Astrocyte (in vitro differentiated cells and primary cell): ENCODE data around the gene ZNF212. TPM values are rescaled to one million over a fixed set of nuclear protein-coding genes. Genes with fewer than 3 reads are reported as not detected.

Experiments used
- DNase-seq: peaks from one replicate; pipeline ENCODE4 v3.0.0-alpha.2; 2010; ENCODE audit warnings: low read depth
- FAIRE-seq: peaks from 2 replicates; lab custom pipeline; 2011; peaks lifted over from hg19 to GRCh38; lab: Jason Lieb, UNC
- H2AFZ ChIP-seq: 2 replicates; pipeline ENCODE4 v1.6.0; 2012; ENCODE audit warnings: low read depth, low read length, inconsistent platforms
- H3K27ac ChIP-seq: 2 replicates; pipeline ENCODE4 v1.5.1; 2011; ENCODE audit warnings: low read depth, low read length, inconsistent platforms
- H3K27me3 ChIP-seq: 2 replicates; pipeline ENCODE4 v1.6.0; 2011; ENCODE audit warnings: low read length, inconsistent platforms; ENCODE audit not compliant: insufficient read depth
- H3K36me3 ChIP-seq: 2 replicates; pipeline ENCODE4 v1.5.1; 2011; ENCODE audit warnings: low read length, inconsistent platforms; ENCODE audit not compliant: insufficient read depth
- H3K4me1 ChIP-seq: 2 replicates; pipeline ENCODE4 v1.5.1; 2011; ENCODE audit warnings: low read length, inconsistent platforms; ENCODE audit not compliant: insufficient read depth
- H3K4me2 ChIP-seq: 2 replicates; pipeline ENCODE4 v1.6.0; 2012; ENCODE audit warnings: low read length, inconsistent platforms
- H3K4me3 ChIP-seq: 2 replicates; pipeline ENCODE4 v1.5.1; 2011; ENCODE audit warnings: low read depth, mild to moderate bottlenecking, low read length, inconsistent platforms; ENCODE audit not compliant: insufficient read depth
- H3K79me2 ChIP-seq: 2 replicates; pipeline ENCODE4 v1.6.0; 2012; ENCODE audit warnings: mild to moderate bottlenecking, low read length, inconsistent platforms; ENCODE audit not compliant: insufficient read depth
- H3K9ac ChIP-seq: 2 replicates; pipeline ENCODE4 v1.6.0; 2012; ENCODE audit warnings: mild to moderate bottlenecking, low read length, inconsistent platforms
- H3K9me3 ChIP-seq: 2 replicates; pipeline ENCODE4 v1.5.1; 2012; ENCODE audit warnings: low read depth, mild to moderate bottlenecking, low read length, inconsistent platforms; ENCODE audit not compliant: insufficient read depth
- H4K20me1 ChIP-seq: 2 replicates; pipeline ENCODE4 v1.6.0; 2012; ENCODE audit warnings: low read length, inconsistent platforms; ENCODE audit not compliant: insufficient read depth
- H3K27ac Mint-ChIP-seq: one replicate; pipeline ENCODE4 v1.8.0; 2021; ENCODE audit warnings: mild to moderate bottlenecking, mixed read lengths; ENCODE audit not compliant: unreplicated experiment
- H3K27me3 Mint-ChIP-seq: one replicate; pipeline ENCODE4 v1.8.0; 2021; ENCODE audit warnings: low read depth, mixed read lengths; ENCODE audit not compliant: unreplicated experiment
- H3K36me3 Mint-ChIP-seq: one replicate; pipeline ENCODE4 v1.8.0; 2021; ENCODE audit warnings: low read depth, mixed read lengths; ENCODE audit not compliant: unreplicated experiment
- H3K4me1 Mint-ChIP-seq: one replicate; pipeline ENCODE4 v1.8.0; 2021; ENCODE audit warnings: low read depth, mixed read lengths; ENCODE audit not compliant: unreplicated experiment
- H3K4me3 Mint-ChIP-seq: one replicate; pipeline ENCODE4 v1.8.0; 2021; ENCODE audit warnings: mild to moderate bottlenecking, moderate library complexity, mixed read lengths; ENCODE audit not compliant: unreplicated experiment
- H3K9me3 Mint-ChIP-seq: one replicate; pipeline ENCODE4 v1.8.0; 2021; ENCODE audit warnings: mild to moderate bottlenecking, mixed read lengths; ENCODE audit not compliant: unreplicated experiment
- EZH2 ChIP-seq: IDR thresholded peaks from 2 replicates; pipeline ENCODE4 v1.6.1; 2012; ENCODE audit warnings: mild to moderate bottlenecking, low read length, inconsistent platforms; ENCODE audit not compliant: insufficient read depth
- total RNA-seq: library from RNA; stranded (reverse); gene quantifications from 2 replicates; pipeline ENCODE4 v1.2.1, GENCODE V29; 2021
- TF ChIP-seq, protein P1 (sequence below): IDR thresholded peaks from 2 replicates; pipeline ENCODE4 v1.5.1; 2011; ENCODE audit warnings: low read depth, mild to moderate bottlenecking, inconsistent platforms, low read length, moderate library complexity; ENCODE audit not compliant: insufficient read depth

Gene ZNF212
- total RNA-seq, 1 donor from 2014 or later = 8.2 TPM

DNA sequence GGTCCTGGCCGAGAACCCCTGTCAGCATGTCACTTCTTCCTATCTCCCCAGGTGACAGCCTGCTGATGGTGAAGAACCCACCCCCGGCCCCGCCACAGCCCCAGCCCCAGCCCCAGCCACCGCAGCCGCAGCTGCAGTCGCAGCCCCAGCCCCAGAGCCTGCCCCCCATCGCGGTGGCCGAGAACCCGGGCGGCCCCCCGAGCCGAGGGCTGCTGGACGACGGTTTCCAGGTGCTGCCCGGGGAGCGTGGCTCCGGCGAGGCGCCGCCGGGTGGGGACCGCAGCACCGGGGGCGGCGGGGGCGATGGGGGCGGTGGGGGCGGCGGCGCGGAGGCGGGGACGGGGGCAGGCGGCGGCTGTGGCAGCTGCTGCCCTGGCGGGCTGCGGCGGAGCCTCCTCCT, 15.7 kb upstream of the ZNF212 start:
- H3K27ac Mint-ChIP-seq = no peak overlapping the region
- H3K4me2 ChIP-seq = no peak overlapping the region
- no peak for DNase-seq
- no peak for TF ChIP-seq EZH2
- TF ChIP-seq, protein P1, sequence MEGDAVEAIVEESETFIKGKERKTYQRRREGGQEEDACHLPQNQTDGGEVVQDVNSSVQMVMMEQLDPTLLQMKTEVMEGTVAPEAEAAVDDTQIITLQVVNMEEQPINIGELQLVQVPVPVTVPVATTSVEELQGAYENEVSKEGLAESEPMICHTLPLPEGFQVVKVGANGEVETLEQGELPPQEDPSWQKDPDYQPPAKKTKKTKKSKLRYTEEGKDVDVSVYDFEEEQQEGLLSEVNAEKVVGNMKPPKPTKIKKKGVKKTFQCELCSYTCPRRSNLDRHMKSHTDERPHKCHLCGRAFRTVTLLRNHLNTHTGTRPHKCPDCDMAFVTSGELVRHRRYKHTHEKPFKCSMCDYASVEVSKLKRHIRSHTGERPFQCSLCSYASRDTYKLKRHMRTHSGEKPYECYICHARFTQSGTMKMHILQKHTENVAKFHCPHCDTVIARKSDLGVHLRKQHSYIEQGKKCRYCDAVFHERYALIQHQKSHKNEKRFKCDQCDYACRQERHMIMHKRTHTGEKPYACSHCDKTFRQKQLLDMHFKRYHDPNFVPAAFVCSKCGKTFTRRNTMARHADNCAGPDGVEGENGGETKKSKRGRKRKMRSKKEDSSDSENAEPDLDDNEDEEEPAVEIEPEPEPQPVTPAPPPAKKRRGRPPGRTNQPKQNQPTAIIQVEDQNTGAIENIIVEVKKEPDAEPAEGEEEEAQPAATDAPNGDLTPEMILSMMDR = no peak
- H4K20me1 ChIP-seq = peaks cover 11% of the 10 kb centered on the region
- H3K36me3 Mint-ChIP-seq = peaks cover 20% of the 10 kb centered on the region
- H3K4me1 ChIP-seq = peaks cover 10% of the 10 kb centered on the region
- H3K9ac ChIP-seq = no peak overlapping the region
- no peak for FAIRE-seq
- no peaks in the 10 kb centered on the region for H3K9me3 ChIP-seq
- H3K27me3 ChIP-seq = no peaks in the 10 kb centered on the region
- peaks cover 16% of the 10 kb centered on the region for H3K4me1 Mint-ChIP-seq
- H3K4me3 Mint-ChIP-seq = no peak overlapping the region
- H2AFZ ChIP-seq = no peak overlapping the region
- H3K4me3 ChIP-seq = no peak overlapping the region
- H3K27ac ChIP-seq = no peak overlapping the region
- H3K27me3 Mint-ChIP-seq = no peaks in the 10 kb centered on the region
- H3K9me3 Mint-ChIP-seq = peaks cover 3% of the 10 kb centered on the region
- H3K36me3 ChIP-seq = peaks cover 7% of the 10 kb centered on the region
- peaks cover 2% of the 10 kb centered on the region for H3K79me2 ChIP-seq

DNA sequence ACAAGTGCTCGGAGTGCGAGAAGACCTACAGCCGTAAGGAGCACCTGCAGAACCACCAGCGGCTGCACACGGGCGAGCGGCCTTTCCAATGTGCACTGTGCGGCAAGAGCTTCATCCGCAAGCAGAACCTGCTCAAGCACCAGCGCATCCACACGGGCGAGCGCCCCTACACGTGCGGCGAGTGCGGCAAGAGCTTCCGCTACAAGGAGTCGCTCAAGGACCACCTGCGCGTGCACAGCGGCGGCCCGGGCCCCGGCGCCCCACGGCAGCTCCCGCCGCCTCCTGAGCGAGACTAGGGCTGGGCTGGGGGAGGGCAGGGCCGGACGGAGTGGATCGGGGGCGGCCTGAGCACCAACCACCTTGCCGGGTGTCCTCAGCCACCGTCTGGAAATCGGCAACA, 15.1 kb upstream of the ZNF212 start:
- peaks cover under 1% of the 10 kb centered on the region for H3K9me3 Mint-ChIP-seq
- peaks cover 9% of the 10 kb centered on the region for H4K20me1 ChIP-seq
- H3K4me1 ChIP-seq = peaks cover 6% of the 10 kb centered on the region
- H3K27me3 Mint-ChIP-seq = no peaks in the 10 kb centered on the region
- FAIRE-seq (no peak), DNase-seq (no peak)
- no peak overlapping the region for H3K27ac ChIP-seq
- peaks cover 14% of the 10 kb centered on the region for H3K36me3 Mint-ChIP-seq
- peaks cover 2% of the 10 kb centered on the region for H3K79me2 ChIP-seq
- no peak overlapping the region for H3K27ac Mint-ChIP-seq
- H3K36me3 ChIP-seq = peaks cover 3% of the 10 kb centered on the region
- TF ChIP-seq EZH2 = no peak
- TF ChIP-seq, protein P1 = no peak
- H3K4me3 Mint-ChIP-seq = no peak overlapping the region
- H3K4me1 Mint-ChIP-seq = peaks cover 10% of the 10 kb centered on the region
- H2AFZ ChIP-seq = no peak overlapping the region
- H3K4me2 ChIP-seq = no peak overlapping the region
- no peaks in the 10 kb centered on the region for H3K27me3 ChIP-seq
- H3K9me3 ChIP-seq = no peaks in the 10 kb centered on the region
- H3K4me3 ChIP-seq = no peak overlapping the region
- H3K9ac ChIP-seq = no peak overlapping the region

DNA sequence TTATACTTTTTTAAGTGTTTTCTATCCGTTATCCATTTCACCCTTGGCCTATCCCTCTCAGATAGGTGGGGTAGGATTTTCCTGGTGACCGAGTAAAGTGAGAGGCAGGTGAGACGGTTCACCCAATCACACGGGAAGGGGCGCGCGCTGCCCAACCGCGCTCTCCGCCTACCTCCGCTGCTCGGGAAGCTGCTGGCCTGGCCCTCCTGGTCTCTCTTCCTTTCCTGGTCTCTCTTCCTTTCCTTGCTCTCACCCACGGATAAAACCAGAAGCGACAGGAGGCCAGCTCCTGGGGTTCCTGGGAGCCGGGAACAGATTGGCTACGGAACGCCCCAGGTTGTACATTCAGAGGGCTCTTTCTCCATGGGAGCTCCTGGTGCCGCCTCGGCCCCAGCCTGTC, 14.3 kb upstream of the ZNF212 start:
- no peaks in the 10 kb centered on the region for H3K9me3 ChIP-seq
- no peak overlapping the region for H3K27ac ChIP-seq
- peaks cover 2% of the 10 kb centered on the region for H3K79me2 ChIP-seq
- H3K36me3 ChIP-seq = peaks cover 3% of the 10 kb centered on the region
- no peak overlapping the region for H3K9ac ChIP-seq
- H4K20me1 ChIP-seq = peaks cover 9% of the 10 kb centered on the region
- H2AFZ ChIP-seq = no peak overlapping the region
- H3K9me3 Mint-ChIP-seq = no peaks in the 10 kb centered on the region
- peaks cover 4% of the 10 kb centered on the region for H3K4me1 ChIP-seq
- peaks cover 5% of the 10 kb centered on the region for H3K4me1 Mint-ChIP-seq
- no peak overlapping the region for H3K4me3 Mint-ChIP-seq
- no peaks in the 10 kb centered on the region for H3K27me3 ChIP-seq
- no peak for TF ChIP-seq EZH2
- TF ChIP-seq, protein P1 = no peak
- FAIRE-seq (no peak), DNase-seq (no peak)
- peaks cover 14% of the 10 kb centered on the region for H3K36me3 Mint-ChIP-seq
- H3K27ac Mint-ChIP-seq = no peak overlapping the region
- no peak overlapping the region for H3K4me3 ChIP-seq
- H3K27me3 Mint-ChIP-seq = no peaks in the 10 kb centered on the region
- H3K4me2 ChIP-seq = no peak overlapping the region
